Measurements from ENCODE around the gene AKR1C2. TPM values are rescaled to one million over a fixed set of nuclear protein-coding genes. Genes with fewer than 3 reads are reported as not detected.
A peak's percentile ranks its signal among the peaks of the same experiment; 100 is the strongest.

Gene AKR1C2
- total and polyA plus RNA-seq, 9 of the 15 experiments (the other 6 are each of a cell fraction or from before 2014, with no cell fraction given): 13.8 to 74.0 (median 30.5) TPM

DNA sequence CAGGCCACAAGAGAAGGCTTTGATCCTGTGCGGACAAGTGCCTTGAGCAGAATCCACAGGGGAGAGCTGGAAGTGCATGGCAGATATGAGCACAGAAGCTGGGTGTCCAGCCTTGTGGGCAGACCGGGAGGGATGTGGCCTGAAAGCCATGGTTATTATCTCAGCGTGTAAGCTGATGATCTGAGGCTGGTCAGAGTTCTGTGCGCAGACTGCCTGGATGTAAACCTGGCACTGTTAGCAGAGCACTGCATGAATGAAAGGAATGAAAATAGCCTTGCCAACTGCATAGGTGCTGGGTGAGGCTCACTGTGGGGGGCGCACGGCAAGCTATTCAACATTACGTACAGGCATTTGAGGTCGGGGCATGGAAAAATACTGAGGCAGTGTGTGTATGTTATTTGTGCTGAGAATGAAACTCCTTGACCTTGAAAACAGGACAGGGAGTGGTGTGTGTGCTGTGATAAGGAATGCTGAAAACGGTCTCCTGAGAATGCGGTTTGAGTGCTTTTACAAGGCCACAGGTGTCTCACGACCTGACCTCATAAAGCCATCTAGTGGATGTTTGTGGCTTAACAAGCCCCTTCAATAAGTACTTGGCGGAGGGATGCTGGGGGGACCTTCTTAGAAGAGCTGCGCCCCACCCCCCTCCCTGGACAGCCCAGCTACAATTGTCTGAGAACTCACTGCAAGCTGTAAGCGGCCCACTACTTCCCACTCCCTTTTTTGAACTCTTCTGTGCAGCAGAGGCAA lies 21.8 kb downstream of the AKR1C2 start (continued):
- TF ChIP-seq ZBTB8A (IDR thresholded peaks at IDR 0.05; ENCODE audit: partially characterized antibody) (no peak), FOXP4 (CRISPR knock-in tag; IDR thresholded peaks at IDR 0.05; ENCODE audit: borderline replicate concordance) (no peak), ZNF140 (CRISPR knock-in tag; IDR thresholded peaks at IDR 0.05) (no peak), TOE1 (IDR thresholded peaks at IDR 0.05; ENCODE audit: borderline replicate concordance) (peak; percentile 47; the same call in 1 of the 2 replicates), TOE1 (CRISPR knock-in tag; IDR thresholded peaks at IDR 0.05; ENCODE audit: borderline replicate concordance, low read depth) (no peak), MEF2D (tag; conservative IDR thresholded peaks at IDR 0.05; ENCODE audit: low read depth) (no peak), PRDM10 (IDR thresholded peaks at IDR 0.05; ENCODE audit: partially characterized antibody) (no peak), CC2D1A (IDR thresholded peaks at IDR 0.05) (peak; percentile 87), CBFA2T2 (conservative IDR thresholded peaks at IDR 0.05) (peak; percentile 82), SNAPC5 (CRISPR knock-in tag; IDR thresholded peaks at IDR 0.05) (no peak), ZC3H8 (IDR thresholded peaks at IDR 0.05) (no peak), GTF2F1 (IDR thresholded peaks at IDR 0.05; ENCODE audit: low read depth, low read length) (no peak), POLR3G (IDR thresholded peaks at IDR 0.05; ENCODE audit: extremely low read depth, insufficient read length, insufficient replicate concordance) (no peak), CEBPB (tag; IDR thresholded peaks at IDR 0.05) (no peak), TARDBP (IDR thresholded peaks at IDR 0.05) (peak; percentile 76; the same call in 1 of the 2 replicates), ZNF384 (IDR thresholded peaks at IDR 0.05; ENCODE audit: low read depth, low read length) (no peak), SAFB (IDR thresholded peaks at IDR 0.05; ENCODE audit: borderline replicate concordance, low read depth, low read length) (no peak), ERF (CRISPR knock-in tag; IDR thresholded peaks at IDR 0.05) (no peak), ZNF584 (CRISPR knock-in tag; IDR thresholded peaks at IDR 0.05; ENCODE audit: low read depth) (no peak), PHF8 (IDR thresholded peaks at IDR 0.05; ENCODE audit: borderline replicate concordance, low read length) (no peak), ZFP36 (IDR thresholded peaks at IDR 0.05; ENCODE audit: low read depth, low read length, partially characterized antibody) (peak; percentile 8)
- TF ChIP-seq, protein P1, sequence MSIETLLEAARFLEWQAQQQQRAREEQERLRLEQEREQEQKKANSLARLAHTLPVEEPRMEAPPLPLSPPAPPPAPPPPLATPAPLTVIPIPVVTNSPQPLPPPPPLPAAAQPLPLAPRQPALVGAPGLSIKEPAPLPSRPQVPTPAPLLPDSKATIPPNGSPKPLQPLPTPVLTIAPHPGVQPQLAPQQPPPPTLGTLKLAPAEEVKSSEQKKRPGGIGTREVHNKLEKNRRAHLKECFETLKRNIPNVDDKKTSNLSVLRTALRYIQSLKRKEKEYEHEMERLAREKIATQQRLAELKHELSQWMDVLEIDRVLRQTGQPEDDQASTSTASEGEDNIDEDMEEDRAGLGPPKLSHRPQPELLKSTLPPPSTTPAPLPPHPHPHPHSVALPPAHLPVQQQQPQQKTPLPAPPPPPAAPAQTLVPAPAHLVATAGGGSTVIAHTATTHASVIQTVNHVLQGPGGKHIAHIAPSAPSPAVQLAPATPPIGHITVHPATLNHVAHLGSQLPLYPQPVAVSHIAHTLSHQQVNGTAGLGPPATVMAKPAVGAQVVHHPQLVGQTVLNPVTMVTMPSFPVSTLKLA (conservative IDR thresholded peaks at IDR 0.05): no peak

All from K562 (cell line).